ENCODE results near the gene DHX58.

DNA sequence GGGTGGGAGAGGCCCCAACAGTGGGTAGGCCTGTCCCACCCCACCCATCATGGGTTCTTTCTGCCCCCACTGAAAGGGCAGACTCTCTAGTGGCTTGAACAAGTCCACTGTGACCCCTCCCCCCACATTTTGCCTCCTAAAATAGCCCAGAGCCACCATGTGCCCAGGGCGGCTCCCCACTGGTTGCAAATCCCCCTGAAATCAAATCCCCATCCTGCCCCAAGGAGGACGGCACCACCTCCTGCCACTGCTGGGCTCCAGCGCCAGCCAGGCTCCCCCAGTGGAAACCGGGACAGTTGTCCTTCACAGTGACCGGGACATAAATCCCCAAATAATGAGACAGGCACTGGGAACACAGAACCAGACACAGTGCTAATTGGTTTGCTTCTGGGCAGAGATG, 34.8 kb downstream of the DHX58 start:
- TF ChIP-seq, protein P1, sequence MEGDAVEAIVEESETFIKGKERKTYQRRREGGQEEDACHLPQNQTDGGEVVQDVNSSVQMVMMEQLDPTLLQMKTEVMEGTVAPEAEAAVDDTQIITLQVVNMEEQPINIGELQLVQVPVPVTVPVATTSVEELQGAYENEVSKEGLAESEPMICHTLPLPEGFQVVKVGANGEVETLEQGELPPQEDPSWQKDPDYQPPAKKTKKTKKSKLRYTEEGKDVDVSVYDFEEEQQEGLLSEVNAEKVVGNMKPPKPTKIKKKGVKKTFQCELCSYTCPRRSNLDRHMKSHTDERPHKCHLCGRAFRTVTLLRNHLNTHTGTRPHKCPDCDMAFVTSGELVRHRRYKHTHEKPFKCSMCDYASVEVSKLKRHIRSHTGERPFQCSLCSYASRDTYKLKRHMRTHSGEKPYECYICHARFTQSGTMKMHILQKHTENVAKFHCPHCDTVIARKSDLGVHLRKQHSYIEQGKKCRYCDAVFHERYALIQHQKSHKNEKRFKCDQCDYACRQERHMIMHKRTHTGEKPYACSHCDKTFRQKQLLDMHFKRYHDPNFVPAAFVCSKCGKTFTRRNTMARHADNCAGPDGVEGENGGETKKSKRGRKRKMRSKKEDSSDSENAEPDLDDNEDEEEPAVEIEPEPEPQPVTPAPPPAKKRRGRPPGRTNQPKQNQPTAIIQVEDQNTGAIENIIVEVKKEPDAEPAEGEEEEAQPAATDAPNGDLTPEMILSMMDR (IDR thresholded peaks at IDR 0.05; ENCODE audit: low read length), result no peak
- TF ChIP-seq EZH2 (optimal IDR thresholded peaks at IDR 0.05; ENCODE audit: low read depth, low read length) (no peak), EZH2phosphoT487 (IDR thresholded peaks at IDR 0.05; ENCODE audit: low read length) (no peak)
